HepG2 (cell line): ENCODE measurements around the gene B3GNT2. TPM values are rescaled to one million over a fixed set of nuclear protein-coding genes. Genes with fewer than 3 reads are reported as not detected.
A peak's percentile ranks its signal among the peaks of the same experiment; 100 is the strongest.

Experiments
- ATAC-seq: fragments of 200-7000 bp; cut with Tn5 transposase; 3 replicates; pipeline ENCODE4 v1.9.1; 2020; ENCODE audit warnings: mild to moderate bottlenecking, moderate library complexity
- BruUV-seq: library from RNA; stranded (reverse); fragments of 400-500 nt; replicated peaks from 2 replicates; lab custom pipeline; 2021; lab: Mats Ljungman, UMichigan
- CTCF ChIA-PET: fragments of 300-600 bp; formaldehyde crosslinking; extraction: SDS; loops from one replicate; lab custom pipeline; 2021; ENCODE audit warnings: low total read pairs, inconsistent platforms, low intra/inter-chr PET ratio; lab: Yijun Ruan, JAX
- POLR2A ChIA-PET: fragments of 350-600 bp; sonication (Branson Sonifier 250); formaldehyde crosslinking; loops from one replicate; lab custom pipeline; 2020; ENCODE audit warnings: antibody characterized with exemption, inconsistent platforms; lab: Yijun Ruan, JAX
- DNase-seq: peaks from one replicate; pipeline ENCODE4 v3.0.0-alpha.2; 2015; ENCODE audit warnings: low spot score
- FAIRE-seq: peaks from 3 replicates; lab custom pipeline; 2011; peaks lifted over from hg19 to GRCh38; lab: Jason Lieb, UNC
- H2AFZ ChIP-seq: one replicate; pipeline ENCODE4 v1.6.1; 2011; ENCODE audit warnings: low read length, inconsistent platforms
- H3K27ac ChIP-seq: fragments of 300-600 bp; 3 replicates; pipeline ENCODE4 v1.8.0; 2011; ENCODE audit warnings: mixed run types, mild to moderate bottlenecking, mixed read lengths, low read length, inconsistent platforms; ENCODE audit not compliant: insufficient read depth; ENCODE audit errors: extremely low read length
- H3K27me3 ChIP-seq, 2 experiments: fragments of 200-600 bp in 1 of 2; 2 replicates in 1 of 2; 3 replicates in 1 of 2; pipeline versions ENCODE4 v1.6.0 to v1.8.0; 2011; ENCODE audit warnings: low read length in 2 of 2, mild to moderate bottlenecking in 2 of 2, moderate library complexity in 2 of 2, inconsistent platforms in 1 of 2; ENCODE audit not compliant: insufficient read depth in 2 of 2, control insufficient read depth in 1 of 2
- H3K36me3 ChIP-seq, 2 experiments: fragments of 200-600 bp in 1 of 2; replicated peaks in 1 of 2; 2 replicates in 1 of 2; 3 replicates in 1 of 2; pipeline versions ENCODE4 v1.5.1 to v1.8.0; 2011; ENCODE audit warnings: low read length in 2 of 2, inconsistent platforms in 1 of 2; ENCODE audit not compliant: insufficient read depth in 2 of 2, control insufficient read depth in 1 of 2
- H3K4me1 ChIP-seq: 2 replicates; pipeline ENCODE4 v1.5.1; 2012; ENCODE audit warnings: low read length, inconsistent platforms; ENCODE audit not compliant: insufficient read depth
- H3K4me2 ChIP-seq: 2 replicates; pipeline ENCODE4 v1.6.0; 2011; ENCODE audit warnings: low read depth, low read length, inconsistent platforms
- H3K4me3 ChIP-seq, 3 experiments: fragments of 200-600 bp in 1 of 3; sonication (generic), shearing (Covaris generic) in 1 of 3; replicated peaks in 1 of 3; 2 replicates each; pipeline ENCODE4 v1.5.1; 2011 to 2016; ENCODE audit warnings: low read length in 3 of 3, inconsistent platforms in 2 of 3, low read depth in 2 of 3, mild to moderate bottlenecking in 2 of 3, control low read depth in 1 of 3, mixed read lengths in 1 of 3; ENCODE audit not compliant: insufficient read depth in 1 of 3
- H3K79me2 ChIP-seq: one replicate; pipeline ENCODE4 v1.6.1; 2011; ENCODE audit warnings: low read length, inconsistent platforms; ENCODE audit not compliant: insufficient read depth
- H3K9ac ChIP-seq: 2 replicates; pipeline ENCODE4 v1.6.0; 2011; ENCODE audit warnings: mild to moderate bottlenecking, low read depth, low read length, inconsistent platforms; ENCODE audit not compliant: insufficient read depth
- H3K9me3 ChIP-seq: 2 replicates; pipeline ENCODE4 v1.5.1; 2012; ENCODE audit warnings: mild to moderate bottlenecking, low read length
- H4K20me1 ChIP-seq: 2 replicates; pipeline ENCODE4 v1.6.0; 2011; ENCODE audit warnings: inconsistent platforms, mild to moderate bottlenecking, low read length, moderate library complexity; ENCODE audit not compliant: insufficient read depth
- HDAC2 ChIP-seq: sonication (generic); formaldehyde crosslinking; IDR thresholded peaks from 2 replicates; pipeline ENCODE4 v1.4.0; 2020; ENCODE audit warnings: missing genetic modification reagents
- MAF1 ChIP-seq: sonication (generic); formaldehyde crosslinking; IDR thresholded peaks from 2 replicates; pipeline ENCODE4 v1.5.0; 2020; ENCODE audit warnings: missing genetic modification reagents, borderline replicate concordance
- MTF1 ChIP-seq: sonication (generic); formaldehyde crosslinking; IDR thresholded peaks from 2 replicates; pipeline ENCODE4 v1.5.0; 2020; ENCODE audit warnings: missing genetic modification reagents
- MXD4 ChIP-seq: IDR thresholded peaks from 2 replicates; pipeline ENCODE4 v1.6.1; 2016; ENCODE audit warnings: mild to moderate bottlenecking, missing biosample characterization, missing genetic modification reagents
- PPARG ChIP-seq: conservative IDR thresholded peaks from 2 replicates; pipeline ENCODE4 v1.6.1; 2016; ENCODE audit warnings: missing biosample characterization, missing genetic modification reagents
- RFX3 ChIP-seq: IDR thresholded peaks from 2 replicates; pipeline ENCODE4 v1.6.1; 2016; ENCODE audit warnings: missing biosample characterization, missing genetic modification reagents
- SAFB2 ChIP-seq: sonication (generic); formaldehyde crosslinking; IDR thresholded peaks from 2 replicates; pipeline ENCODE4 v1.5.1; 2020; ENCODE audit warnings: missing genetic modification reagents, low read depth, mild to moderate bottlenecking, borderline replicate concordance
- SPEN ChIP-seq: sonication (generic); formaldehyde crosslinking; IDR thresholded peaks from 2 replicates; pipeline ENCODE4 v1.5.1; 2020; ENCODE audit warnings: low read depth, mild to moderate bottlenecking, missing genetic modification reagents
- SRSF4 ChIP-seq: fragments of 200-400 bp; formaldehyde crosslinking; IDR thresholded peaks from one replicate; pipeline ENCODE4 v1.6.1; 2018; ENCODE audit warnings: mild to moderate bottlenecking, low read depth, low read length, moderate library complexity; ENCODE audit not compliant: poor library complexity, severe bottlenecking
- TAF15 ChIP-seq: fragments of 200-400 bp; formaldehyde crosslinking; IDR thresholded peaks from one replicate; pipeline ENCODE4 v1.6.1; 2018; ENCODE audit warnings: mild to moderate bottlenecking, low read depth, low read length; ENCODE audit not compliant: poor library complexity, severe bottlenecking
- TBX2 ChIP-seq: sonication (generic); formaldehyde crosslinking; IDR thresholded peaks from 2 replicates; pipeline ENCODE4 v1.5.0; 2020; ENCODE audit warnings: missing genetic modification reagents, mild to moderate bottlenecking, borderline replicate concordance
- UBTF ChIP-seq: sonication (generic); formaldehyde crosslinking; IDR thresholded peaks from 2 replicates; pipeline ENCODE4 v1.4.0; 2020; ENCODE audit warnings: mild to moderate bottlenecking, missing genetic modification reagents
- ZNF292 ChIP-seq: sonication (generic); formaldehyde crosslinking; IDR thresholded peaks from 2 replicates; pipeline ENCODE4 v1.8.1; 2022; ENCODE audit warnings: mild to moderate bottlenecking, low read depth, missing genetic modification reagents, borderline replicate concordance
- ZNF589 ChIP-seq: sonication (generic); formaldehyde crosslinking; conservative IDR thresholded peaks from 2 replicates; pipeline ENCODE4 v1.8.0; 2022; ENCODE audit warnings: mild to moderate bottlenecking, moderate library complexity, missing genetic modification reagents
- ZNF615 ChIP-seq: sonication (generic); formaldehyde crosslinking; IDR thresholded peaks from 2 replicates; pipeline ENCODE4 v1.5.0; 2020; ENCODE audit warnings: mild to moderate bottlenecking, missing genetic modification reagents, borderline replicate concordance
- ZNF672 ChIP-seq: sonication (generic); formaldehyde crosslinking; IDR thresholded peaks from 2 replicates; pipeline ENCODE4 v1.8.1; 2022; ENCODE audit warnings: missing genetic modification reagents
- ZNF709 ChIP-seq: sonication (generic); formaldehyde crosslinking; IDR thresholded peaks from 2 replicates; pipeline ENCODE4 v1.5.0; 2020; ENCODE audit warnings: mild to moderate bottlenecking, missing genetic modification reagents
- ZNF776 ChIP-seq: sonication (generic); formaldehyde crosslinking; IDR thresholded peaks from 2 replicates; pipeline ENCODE4 v1.4.0; 2020; ENCODE audit warnings: mild to moderate bottlenecking, missing genetic modification reagents
- ZSCAN25 ChIP-seq: sonication (generic); formaldehyde crosslinking; IDR thresholded peaks from 2 replicates; pipeline ENCODE4 v1.8.0; 2022; ENCODE audit warnings: mild to moderate bottlenecking, missing genetic modification reagents
- WGBS: methylation state at CpG from one replicate; pipeline ENCODE4 v1.1.6; 2017; ENCODE audit warnings: low lambda C conversion rate; 5-methylcytosine and 5-hydroxymethylcytosine counted together
- in situ Hi-C: cut with HindIII; loops from 2 replicates; pipeline ENCODE4 v1.10.0; 2017; ENCODE audit warnings: low pct_unique_long_range_greater_than_20kb; ENCODE audit not compliant: extremely low pct_ligation_motif_present
- intact Hi-C: fragments of 100-400 bp; cut with micrococcal nuclease; formaldehyde crosslinking; loops from one replicate; pipeline ENCODE4 v1.10.0; 2022; ENCODE audit not compliant: unreplicated experiment
- polyA plus RNA-seq, 8 experiments: library from polyadenylated mRNA; depleted of rRNA in 3 of 8; stranded (reverse) in 7 of 8; unstranded in 1 of 8; fragments of >200 nt; fragmentation: Illumina TruSeq in 4 of 8; extraction: Trizol in 4 of 8; gene quantifications; 2 replicates each; pipeline versions ENCODE4 v1.2.1 to v1.2.3, GENCODE V29; 2011 to 2016; ENCODE audit warnings: low read depth in 4 of 8, missing spikeins in 1 of 8, mixed read lengths in 1 of 8; ENCODE audit not compliant: insufficient read depth in 1 of 8
- total RNA-seq, 5 experiments: library from RNA; depleted of rRNA; stranded (reverse); fragments of >200 nt; fragmentation: Illumina TruSeq; extraction: Trizol; gene quantifications; 2 replicates each; pipeline ENCODE4 v1.2.3, GENCODE V29; 2016; ENCODE audit warnings: low read depth in 1 of 5
- TF ChIP-seq, protein P1 (sequence below): sonication (generic); formaldehyde crosslinking; IDR thresholded peaks from 2 replicates; pipeline ENCODE4 v1.8.1; 2023; ENCODE audit warnings: mild to moderate bottlenecking, missing genetic modification reagents
- TF ChIP-seq, protein P2 (sequence below): sonication (generic); formaldehyde crosslinking; IDR thresholded peaks from 2 replicates; pipeline ENCODE4 v1.4.0; 2020; ENCODE audit warnings: low read depth, mild to moderate bottlenecking, missing genetic modification reagents

The B3GNT2 gene
- total and polyA plus RNA-seq, 2 of the 13 experiments (the other 11 are each of a cell fraction or from before 2014, with no cell fraction given), result 26.3 to 28.5 TPM

GRCh38 chr2:62197011-62197924 lies 1.4 kb downstream of the B3GNT2 start:
- no peak overlapping the region for H2AFZ ChIP-seq
- ChIA-PET POLR2A (no interaction called here), CTCF (no interaction called here)
- intact Hi-C loops, result loop anchor here (2.0 to 10.0 kb wide), 4 partner anchors 40 to 215 kb away; no protein-coding TSS in a partner anchor
- H4K20me1 ChIP-seq, result peaks cover 53% of the 10 kb centered on the region
- peak; percentile 32 for ATAC-seq
- H3K9ac ChIP-seq, result peak overlapping the region; percentile 87
- H3K27ac ChIP-seq, result peak overlapping the region; percentile 86
- no peaks in the 10 kb centered on the region for H3K9me3 ChIP-seq
- peaks cover 53% of the 10 kb centered on the region for H3K79me2 ChIP-seq
- peak overlapping the region; percentile 86 for H3K4me2 ChIP-seq
- H3K4me1 ChIP-seq, result peaks cover 79% of the 10 kb centered on the region
- under 1% methylated on average over 36 of the region's 48 CpGs for WGBS
- H3K36me3 ChIP-seq, result no peaks in the 10 kb centered on the region
- peak overlapping the region; percentile 76 to 96 (median 96) for H3K4me3 ChIP-seq
- in situ Hi-C loops, result no loop called here
- FAIRE-seq, result no peak
- no peaks in the 10 kb centered on the region; a peak in 1 of 5 replicates for H3K27me3 ChIP-seq
- no TSS peak for BruUV-seq
- DNase-seq, result peak; percentile 43
- TF ChIP-seq PPARG (CRISPR knock-in tag), result no peak
- no peak for TF ChIP-seq ZNF615
- TF ChIP-seq MAF1 (CRISPR knock-in tag), result no peak
- peak; percentile 5 for TF ChIP-seq TAF15
- TF ChIP-seq ZNF709, result no peak
- TF ChIP-seq ZNF672, result no peak
- TF ChIP-seq ZNF292, result no peak
- TF ChIP-seq SRSF4, result no peak
- TF ChIP-seq ZNF776 (CRISPR knock-in tag), result no peak
- TF ChIP-seq ZNF589 (CRISPR knock-in tag), result no peak
- TF ChIP-seq ZSCAN25, result no peak
- TF ChIP-seq HDAC2, result no peak
- TF ChIP-seq, protein P1, sequence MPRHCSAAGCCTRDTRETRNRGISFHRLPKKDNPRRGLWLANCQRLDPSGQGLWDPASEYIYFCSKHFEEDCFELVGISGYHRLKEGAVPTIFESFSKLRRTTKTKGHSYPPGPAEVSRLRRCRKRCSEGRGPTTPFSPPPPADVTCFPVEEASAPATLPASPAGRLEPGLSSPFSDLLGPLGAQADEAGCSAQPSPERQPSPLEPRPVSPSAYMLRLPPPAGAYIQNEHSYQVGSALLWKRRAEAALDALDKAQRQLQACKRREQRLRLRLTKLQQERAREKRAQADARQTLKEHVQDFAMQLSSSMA, result no peak
- TF ChIP-seq TBX2 (CRISPR knock-in tag), result no peak
- TF ChIP-seq RFX3 (CRISPR knock-in tag), result no peak
- TF ChIP-seq, protein P2, sequence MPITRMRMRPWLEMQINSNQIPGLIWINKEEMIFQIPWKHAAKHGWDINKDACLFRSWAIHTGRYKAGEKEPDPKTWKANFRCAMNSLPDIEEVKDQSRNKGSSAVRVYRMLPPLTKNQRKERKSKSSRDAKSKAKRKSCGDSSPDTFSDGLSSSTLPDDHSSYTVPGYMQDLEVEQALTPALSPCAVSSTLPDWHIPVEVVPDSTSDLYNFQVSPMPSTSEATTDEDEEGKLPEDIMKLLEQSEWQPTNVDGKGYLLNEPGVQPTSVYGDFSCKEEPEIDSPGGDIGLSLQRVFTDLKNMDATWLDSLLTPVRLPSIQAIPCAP (CRISPR knock-in tag), result no peak
- no peak for TF ChIP-seq SAFB2 (CRISPR knock-in tag)
- TF ChIP-seq SPEN (CRISPR knock-in tag), result no peak
- 0 out of 2 replicates have a peak, but pooled peaks have one; percentile 37 for TF ChIP-seq MXD4 (CRISPR knock-in tag)
- no peak for TF ChIP-seq MTF1 (CRISPR knock-in tag)
- peak; percentile 82 for TF ChIP-seq UBTF
